ENCODE results near the gene MAGI2.

GRCh38 chr7:79347351-79347750, 106.1 kb downstream of the MAGI2 start:
- TF ChIP-seq SIN3A (IDR thresholded peaks at IDR 0.05; ENCODE audit: low read depth) = no peak
- no peak for TF ChIP-seq CTCF (IDR thresholded peaks at IDR 0.05 in 2 of 3, conservative IDR thresholded peaks at IDR 0.05 in 1 of 3; ENCODE audit: borderline replicate concordance in 1 of 3, insufficient read depth in 1 of 3, low read depth in 2 of 3, low read length in 2 of 3)
- no peak for TF ChIP-seq MAX (IDR thresholded peaks at IDR 0.05)
